ENCODE measurements around the gene RPL9. TPM values are rescaled to one million over a fixed set of nuclear protein-coding genes. Genes with fewer than 3 reads are reported as not detected.
"Not testable (repeated sequence)": the region's sequence is repeated elsewhere in the genome, so short reads cannot be mapped to it uniquely, and the experiment has no call there.

RPL9 gene
- total and polyA plus RNA-seq, 4 donors, result 963 to 3,293 (median 2,175) TPM

DNA sequence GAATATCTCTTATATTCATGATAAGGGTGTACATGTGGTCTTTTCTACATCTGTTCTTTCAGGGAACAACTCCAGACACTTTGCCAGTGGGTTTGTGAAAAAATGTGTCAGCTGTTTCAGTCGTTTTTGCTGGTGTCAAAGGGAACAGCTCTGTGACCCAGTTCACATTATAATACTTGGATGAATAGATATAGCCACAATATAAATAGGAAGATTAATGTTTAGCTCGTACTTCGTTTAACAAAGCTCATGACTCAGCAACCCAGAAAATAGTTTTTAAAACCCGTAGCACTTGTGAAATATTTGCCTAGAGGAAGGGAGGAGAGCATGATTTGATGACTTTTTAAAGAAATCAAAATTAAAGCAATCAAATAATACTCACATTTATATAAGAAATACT is 8.0 kb upstream of the RPL9 start:
- H3K9me3 ChIP-seq (ENCODE audit: control insufficient read depth in 4 of 4, insufficient read depth in 3 of 4, low read length in 3 of 4), result no peaks in the 10 kb centered on the region
- peaks cover 0 to 29% (median 8%) of the 10 kb centered on the region in 4 donors for H3K36me3 ChIP-seq (ENCODE audit: control insufficient read depth in 4 of 4, insufficient read depth in 4 of 4, low read length in 4 of 4)
- no peak overlapping the region for H3K4me3 ChIP-seq
- peaks cover 0 to 4% (median 0%) of the 10 kb centered on the region in 5 donors for H3K4me1 ChIP-seq (ENCODE audit: control insufficient read depth in 5 of 5, insufficient read depth in 5 of 5, low read length in 5 of 5)
- ATAC-seq (ENCODE audit: insufficient read depth, low FRiP score), result no peak
- no peaks in the 10 kb centered on the region for H3K27me3 ChIP-seq (ENCODE audit: control insufficient read depth in 3 of 3, insufficient read depth in 3 of 3, low read length in 2 of 3)
- no peak overlapping the region for H3K9ac ChIP-seq (ENCODE audit: insufficient read depth in 1 of 2, low read length in 2 of 2)
- no peak overlapping the region for H3K27ac ChIP-seq (ENCODE audit: low read depth in 1 of 2, low read length in 1 of 2)
- WGBS, 2 donors, result 48 to 52% methylated on average over 4 of the region's 4 CpGs
- no peak for TF ChIP-seq CTCF (IDR thresholded peaks at IDR 0.05; ENCODE audit: control extremely low read depth, extremely low read depth)
- no peak for DNase-seq

GRCh38 chr4:39464886-39465501 is 6.3 kb upstream of the RPL9 start:
- DNase-seq (peak in 1 of 3 donors; percentile 22), ATAC-seq (ENCODE audit: insufficient read depth, low FRiP score) (no peak)
- Histone ChIP-seq H3K9ac (ENCODE audit: insufficient read depth in 1 of 2, low read length in 2 of 2) (no peak overlapping the region), H3K36me3 (ENCODE audit: control insufficient read depth in 4 of 4, insufficient read depth in 4 of 4, low read length in 4 of 4) (peaks cover 0 to 29% (median 6%) of the 10 kb centered on the region in 4 donors), H3K27ac (ENCODE audit: low read depth in 1 of 2, low read length in 1 of 2) (no peak overlapping the region), H3K4me3 (no peak overlapping the region), H3K27me3 (ENCODE audit: control insufficient read depth in 3 of 3, insufficient read depth in 3 of 3, low read length in 2 of 3) (no peaks in the 10 kb centered on the region), H3K4me1 (ENCODE audit: control insufficient read depth in 5 of 5, insufficient read depth in 5 of 5, low read length in 5 of 5) (peaks cover 0 to 4% (median 0%) of the 10 kb centered on the region in 5 donors), H3K9me3 (ENCODE audit: control insufficient read depth in 4 of 4, insufficient read depth in 3 of 4, low read length in 3 of 4) (no peaks in the 10 kb centered on the region)
- WGBS, 2 donors, result 57 to 61% methylated on average over 2 of the region's 2 CpGs
- no peak for TF ChIP-seq CTCF (IDR thresholded peaks at IDR 0.05; ENCODE audit: control extremely low read depth, extremely low read depth)

GRCh38 chr4:39458161-39458504 is 589 bp downstream of the RPL9 start:
- ATAC-seq (ENCODE audit: insufficient read depth, low FRiP score), result not testable (repeated sequence)
- WGBS, 2 donors, result 0 to 1% methylated on average over 13 of the region's 13 CpGs

GRCh38 chr4:39456946-39457763 is 1.6 kb downstream of the RPL9 start:
- DNase-seq, result no peak
- ATAC-seq (ENCODE audit: insufficient read depth, low FRiP score), result no peak
- H3K27ac ChIP-seq (ENCODE audit: low read depth in 1 of 2, low read length in 1 of 2), result no peak overlapping the region
- peaks cover 0 to 15% (median 8%) of the 10 kb centered on the region in 5 donors for H3K4me1 ChIP-seq (ENCODE audit: control insufficient read depth in 5 of 5, insufficient read depth in 5 of 5, low read length in 5 of 5)
- peaks cover 19 to 45% (median 31%) of the 10 kb centered on the region in 4 donors for H3K36me3 ChIP-seq (ENCODE audit: control insufficient read depth in 4 of 4, insufficient read depth in 4 of 4, low read length in 4 of 4)
- H3K4me3 ChIP-seq, result no peak overlapping the region
- peak overlapping the region; percentile 100 for H3K9ac ChIP-seq (ENCODE audit: insufficient read depth in 1 of 2, low read length in 2 of 2)
- no peak for TF ChIP-seq CTCF (IDR thresholded peaks at IDR 0.05; ENCODE audit: control extremely low read depth, extremely low read depth)
- no peaks in the 10 kb centered on the region for H3K9me3 ChIP-seq (ENCODE audit: control insufficient read depth in 4 of 4, insufficient read depth in 3 of 4, low read length in 3 of 4)
- 64 to 72% methylated on average over 10 of the region's 10 CpGs for WGBS, 2 donors
- no peaks in the 10 kb centered on the region for H3K27me3 ChIP-seq (ENCODE audit: control insufficient read depth in 3 of 3, insufficient read depth in 3 of 3, low read length in 2 of 3)

More at GRCh38 chr4:39458161-39458504, 589 bp downstream of the RPL9 start:
- Histone ChIP-seq H3K36me3 (ENCODE audit: control insufficient read depth in 4 of 4, insufficient read depth in 4 of 4, low read length in 4 of 4) (peaks cover 15 to 41% (median 27%) of the 10 kb centered on the region in 4 donors), H3K9ac (ENCODE audit: insufficient read depth in 1 of 2, low read length in 2 of 2) (peak overlapping the region; percentile 100), H3K27ac (ENCODE audit: low read depth in 1 of 2, low read length in 1 of 2) (peak overlapping the region; percentile 82 to 84), H3K4me3 (peak overlapping the region; percentile 87), H3K4me1 (ENCODE audit: control insufficient read depth in 5 of 5, insufficient read depth in 5 of 5, low read length in 5 of 5) (peaks cover 0 to 15% (median 8%) of the 10 kb centered on the region in 5 donors)
- not testable (repeated sequence) for DNase-seq; H3K9me3 ChIP-seq (ENCODE audit: control insufficient read depth in 4 of 4, insufficient read depth in 3 of 4, low read length in 3 of 4); H3K27me3 ChIP-seq (ENCODE audit: control insufficient read depth in 3 of 3, insufficient read depth in 3 of 3, low read length in 2 of 3)

Data from lung (tissue), 12 donors.